Tibial artery (tissue), 4 donors: Measurements from ENCODE around the gene CENATAC.
"Not testable (repeated sequence)": the region's sequence is repeated elsewhere in the genome, so short reads cannot be mapped to it uniquely, and the experiment has no call there.

Source experiments
- DNase-seq, 2 donors: peaks; one replicate each; pipeline ENCODE4 v3.0.0-alpha.2; 2019
- H3K27ac ChIP-seq, 2 donors: fragments of 200-600 bp; sonication (generic) in 1 of 2; 1 replicate in 1 of 2; 2 replicates in 1 of 2; pipeline ENCODE4 v1.5.1; 2018 to 2019; ENCODE audit warnings: mild to moderate bottlenecking in 1 of 2
- H3K27me3 ChIP-seq, 2 donors: fragments of 200-600 bp; sonication (generic) in 1 of 2; one replicate each; pipeline versions ENCODE4 v1.5.1 to v1.6.0; 2016 to 2019
- H3K36me3 ChIP-seq, 3 donors: fragments of 200-600 bp; sonication (generic) in 2 of 3; one replicate each; pipeline ENCODE4 v1.5.1; 2016 to 2019; ENCODE audit warnings: mild to moderate bottlenecking in 2 of 3
- H3K4me1 ChIP-seq, 4 donors: fragments of 200-600 bp; sonication (generic) in 2 of 4; 1 replicate in 3 of 4; 2 replicates in 1 of 4; pipeline ENCODE4 v1.5.1; 2016 to 2019
- H3K4me3 ChIP-seq, 2 donors: fragments of 200-600 bp; sonication (generic) in 1 of 2; 1 replicate in 1 of 2; 2 replicates in 1 of 2; pipeline ENCODE4 v1.5.1; 2018 to 2019; ENCODE audit warnings: mild to moderate bottlenecking in 2 of 2
- H3K9me3 ChIP-seq, 3 donors: fragments of 200-600 bp; sonication (generic) in 1 of 3; one replicate each; pipeline ENCODE4 v1.5.1; 2016 to 2019
- CTCF ChIP-seq, 2 experiments: fragments of 200-600 bp in 1 of 2; fragments of 450-650 bp in 1 of 2; IDR thresholded peaks; one replicate each; pipeline ENCODE4 v1.5.1; 2017 to 2019; ENCODE audit warnings: antibody characterized with exemption in 2 of 2, mild to moderate bottlenecking in 1 of 2, moderate library complexity in 1 of 2
- intact Hi-C: fragments of 100-400 bp; cut with DNase I; formaldehyde crosslinking; loops from one replicate; pipeline ENCODE4 v1.15.0; 2023; ENCODE audit warnings: low total_unique reads

The CENATAC gene

DNA sequence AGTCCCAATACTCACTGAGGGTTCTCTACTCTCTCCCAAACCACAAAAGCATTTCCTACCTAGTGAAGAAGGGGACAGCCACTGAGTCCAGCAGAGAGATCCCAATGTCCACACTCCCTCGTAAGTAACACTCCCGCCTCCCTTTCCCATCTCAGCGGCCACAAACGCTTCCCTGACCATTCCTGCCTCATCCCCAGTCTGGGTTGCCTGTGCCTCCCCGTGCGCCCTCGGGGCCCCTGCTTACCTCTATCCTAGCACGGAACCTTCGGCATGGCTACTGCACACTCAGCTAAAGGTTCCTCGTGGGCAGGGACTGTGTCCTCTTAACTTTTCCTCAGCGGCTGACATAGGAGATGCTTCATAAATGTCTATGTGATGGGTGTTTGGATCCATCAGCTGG is 40.4 kb upstream of the CENATAC start:
- no peak for TF ChIP-seq CTCF (IDR thresholded peaks at IDR 0.05)
- H3K36me3 ChIP-seq, result no peaks in the 10 kb centered on the region
- no peak for DNase-seq
- no peak overlapping the region for H3K27ac ChIP-seq
- H3K27me3 ChIP-seq, result peaks cover 0 to 25% of the 10 kb centered on the region in 2 donors
- H3K4me3 ChIP-seq, result no peak overlapping the region
- no peaks in the 10 kb centered on the region for H3K4me1 ChIP-seq
- H3K9me3 ChIP-seq, result no peaks in the 10 kb centered on the region
- intact Hi-C loops, result loop anchor here (2.0 kb wide), 1 partner anchor 269 kb away; no protein-coding TSS in a partner anchor

DNA sequence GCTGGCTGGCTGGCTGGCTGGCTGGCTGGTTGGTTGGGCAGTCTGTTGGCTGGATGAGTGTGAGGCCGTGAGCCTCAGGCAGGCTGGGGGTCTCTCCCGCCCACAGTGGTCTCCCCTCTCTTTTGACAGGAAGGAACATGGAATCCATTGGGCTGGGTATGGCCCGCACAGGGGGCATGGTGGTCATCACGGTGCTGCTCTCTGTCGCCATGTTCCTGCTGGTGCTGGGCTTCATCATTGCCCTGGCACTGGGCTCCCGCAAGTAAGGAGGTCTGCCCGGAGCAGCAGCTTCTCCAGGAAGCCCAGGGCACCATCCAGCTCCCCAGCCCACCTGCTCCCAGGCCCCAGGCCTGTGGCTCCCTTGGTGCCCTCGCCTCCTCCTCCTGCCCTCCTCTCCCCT is 40.0 kb upstream of the CENATAC start:
- TF ChIP-seq CTCF (IDR thresholded peaks at IDR 0.05), result no peak
- no peak overlapping the region for H3K4me3 ChIP-seq
- peaks cover 0 to 25% of the 10 kb centered on the region in 2 donors for H3K27me3 ChIP-seq
- DNase-seq, result no peak
- H3K9me3 ChIP-seq, result no peaks in the 10 kb centered on the region
- no peaks in the 10 kb centered on the region for H3K4me1 ChIP-seq
- H3K27ac ChIP-seq, result no peak overlapping the region
- H3K36me3 ChIP-seq, result no peaks in the 10 kb centered on the region
- intact Hi-C loops, result loop anchor here (2.0 kb wide), 1 partner anchor 269 kb away; no protein-coding TSS in a partner anchor

GRCh38 chr11:118958577-118958976 is 39.4 kb upstream of the CENATAC start:
- no peak for TF ChIP-seq CTCF (IDR thresholded peaks at IDR 0.05)
- Histone ChIP-seq H3K36me3 (no peaks in the 10 kb centered on the region), H3K27me3 (peaks cover 0 to 22% of the 10 kb centered on the region in 2 donors), H3K4me3 (no peak overlapping the region), H3K27ac (no peak overlapping the region), H3K9me3 (no peaks in the 10 kb centered on the region), H3K4me1 (no peaks in the 10 kb centered on the region)
- intact Hi-C loops, result no loop called here
- DNase-seq, result no peak

DNA sequence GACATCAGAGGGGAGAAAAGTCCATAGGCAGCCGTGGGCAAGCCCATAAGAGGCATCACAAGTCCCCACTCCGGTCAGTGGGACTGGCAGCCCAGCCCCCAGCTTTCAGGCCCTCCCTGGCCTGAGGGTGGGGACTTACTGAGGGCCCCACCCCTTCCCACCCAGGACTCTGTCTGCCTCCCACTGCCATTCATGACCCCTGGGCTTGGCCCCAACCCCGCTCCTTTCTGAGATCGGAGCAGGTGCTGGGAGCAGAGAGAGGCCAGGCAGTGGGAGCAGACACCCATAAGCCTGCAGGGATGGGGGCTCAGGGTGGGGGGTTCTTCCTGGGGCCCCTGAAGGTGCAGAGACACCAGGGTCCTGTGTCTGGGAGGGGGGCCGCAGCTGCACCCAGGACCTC is 36.7 kb upstream of the CENATAC start:
- H3K4me3 ChIP-seq, result no peak overlapping the region
- no peak for TF ChIP-seq CTCF (IDR thresholded peaks at IDR 0.05)
- DNase-seq, result no peak
- intact Hi-C loops, result no loop called here
- peaks cover 0 to 18% of the 10 kb centered on the region in 2 donors for H3K27me3 ChIP-seq
- no peaks in the 10 kb centered on the region for H3K9me3 ChIP-seq
- no peaks in the 10 kb centered on the region for H3K4me1 ChIP-seq
- no peak overlapping the region for H3K27ac ChIP-seq
- H3K36me3 ChIP-seq, result no peaks in the 10 kb centered on the region

GRCh38 chr11:118961591-118961990 is 36.3 kb upstream of the CENATAC start:
- intact Hi-C loops, result no loop called here
- no peak for TF ChIP-seq CTCF (IDR thresholded peaks at IDR 0.05)
- no peak overlapping the region for H3K27ac ChIP-seq
- no peak for DNase-seq
- H3K4me1 ChIP-seq, result no peaks in the 10 kb centered on the region
- no peaks in the 10 kb centered on the region for H3K36me3 ChIP-seq
- peaks cover 0 to 17% of the 10 kb centered on the region in 2 donors for H3K27me3 ChIP-seq
- no peaks in the 10 kb centered on the region for H3K9me3 ChIP-seq
- no peak overlapping the region for H3K4me3 ChIP-seq

DNA sequence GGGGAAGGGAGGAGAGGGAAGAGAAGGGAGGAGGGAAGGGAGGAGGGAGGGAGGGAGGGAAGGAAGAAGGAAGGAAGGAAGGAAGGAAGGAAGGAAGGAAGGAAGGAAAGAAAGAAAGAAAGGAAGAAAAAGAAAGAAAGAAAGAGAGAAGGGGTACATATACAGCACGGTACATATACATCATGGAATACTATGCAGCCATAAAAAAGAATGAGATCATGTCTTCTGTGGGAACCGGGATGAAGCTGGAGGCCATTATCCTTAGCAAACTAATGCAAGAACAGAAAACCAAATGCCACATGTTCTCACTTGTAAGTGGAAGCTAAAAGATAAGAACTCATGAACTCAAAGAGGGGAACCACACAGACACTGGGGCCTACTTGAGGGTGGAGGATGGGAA is 28.4 kb upstream of the CENATAC start:
- H3K9me3 ChIP-seq, DNase-seq, H3K36me3 ChIP-seq, H3K4me1 ChIP-seq, intact Hi-C loops, H3K4me3 ChIP-seq, H3K27ac ChIP-seq: not testable (repeated sequence)
- peaks cover 0 to 18% of the 10 kb centered on the region in 2 donors for H3K27me3 ChIP-seq
